ENCODE results near the gene MAPKAP1. TPM values are rescaled to one million over a fixed set of nuclear protein-coding genes. Genes with fewer than 3 reads are reported as not detected.

Gene MAPKAP1
- total and polyA plus RNA-seq, 9 of the 15 experiments (the other 6 are each of a cell fraction or from before 2014, with no cell fraction given): 2.6 to 82.1 (median 61.1) TPM

DNA sequence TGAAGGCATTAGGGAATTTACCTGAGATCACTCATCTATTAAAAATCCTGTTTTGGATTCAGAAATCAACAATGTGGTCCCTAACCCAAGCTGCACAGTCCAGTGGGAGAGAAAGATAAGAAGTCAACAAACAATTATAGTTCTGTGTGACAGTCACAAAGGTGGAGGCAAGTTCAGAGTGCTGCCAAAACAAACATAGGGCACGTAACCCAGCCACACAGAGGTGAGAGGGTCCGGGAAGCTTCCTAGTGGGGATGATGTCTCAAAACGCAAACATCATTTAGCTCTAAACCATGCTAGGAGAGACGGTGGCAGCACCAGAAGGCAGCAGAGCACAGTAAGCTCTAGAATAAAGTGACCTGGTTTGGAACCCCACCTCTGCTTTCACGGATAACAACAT is 158.9 kb downstream of the MAPKAP1 start:
- Histone ChIP-seq H3K27ac (ENCODE audit: extremely low read depth, low read depth, low read length) (no peak overlapping the region), H3K9me3 (replicated peaks; ENCODE audit: control insufficient read depth, insufficient read depth, low read depth, low read length) (no peaks in the 10 kb centered on the region), H3K4me1 (replicated peaks in 1 of 2; ENCODE audit: control insufficient read depth in 2 of 2, insufficient read depth in 2 of 2, low read length in 2 of 2) (peaks cover 0 to 5% of the 10 kb centered on the region in 2 experiments; a peak in 2 of 5 replicates), H3K9me1 (ENCODE audit: control insufficient read depth, insufficient read depth, low read length) (no peaks in the 10 kb centered on the region), H3K27me3 (ENCODE audit: control insufficient read depth in 2 of 2, insufficient read depth in 2 of 2, low read length in 2 of 2) (no peaks in the 10 kb centered on the region), H3K36me3 (ENCODE audit: control insufficient read depth, insufficient read depth, low read length) (no peaks in the 10 kb centered on the region), H3K79me2 (ENCODE audit: control insufficient read depth, insufficient read depth, low read length) (no peaks in the 10 kb centered on the region), H2AFZ (ENCODE audit: low read depth, low read length) (no peak overlapping the region), H3K4me3 (no peak overlapping the region), H3K4me2 (ENCODE audit: insufficient read depth, low read length) (no peak overlapping the region), H4K20me1 (replicated peaks; ENCODE audit: control insufficient read depth, insufficient read depth, low read length) (no peaks in the 10 kb centered on the region), H3K9ac (ENCODE audit: insufficient read depth in 1 of 2, low read depth in 2 of 2, low read length in 2 of 2) (no peak overlapping the region)
- FAIRE-seq (no peak), DNase-seq (ENCODE audit: extremely low read depth in 1 of 4, low spot score in 3 of 4) (no peak), ATAC-seq (no peak)
- TF ChIP-seq MCM5 (IDR thresholded peaks at IDR 0.05; ENCODE audit: low read depth) (no peak), ILF3 (IDR thresholded peaks at IDR 0.05; ENCODE audit: borderline replicate concordance) (no peak), NR4A1 (CRISPR knock-in tag; IDR thresholded peaks at IDR 0.05) (no peak), NR4A1 (tag; IDR thresholded peaks at IDR 0.05) (no peak), ERF (CRISPR knock-in tag; IDR thresholded peaks at IDR 0.05) (no peak), GABPB1 (CRISPR knock-in tag; IDR thresholded peaks at IDR 0.05) (no peak), ZNF347 (CRISPR knock-in tag; IDR thresholded peaks at IDR 0.05; ENCODE audit: low read depth) (no peak), NRF1 (conservative IDR thresholded peaks at IDR 0.05 in 1 of 2, IDR thresholded peaks at IDR 0.05 in 1 of 2) (no peak), ASH1L (IDR thresholded peaks at IDR 0.05; ENCODE audit: borderline replicate concordance, low read depth, partially characterized antibody) (no peak), ZNF146 (CRISPR knock-in tag; IDR thresholded peaks at IDR 0.05; ENCODE audit: unreplicated experiment) (no peak), TEAD1 (CRISPR knock-in tag; IDR thresholded peaks at IDR 0.05) (no peak), CC2D1A (IDR thresholded peaks at IDR 0.05) (no peak)
- TF ChIP-seq, protein P1, sequence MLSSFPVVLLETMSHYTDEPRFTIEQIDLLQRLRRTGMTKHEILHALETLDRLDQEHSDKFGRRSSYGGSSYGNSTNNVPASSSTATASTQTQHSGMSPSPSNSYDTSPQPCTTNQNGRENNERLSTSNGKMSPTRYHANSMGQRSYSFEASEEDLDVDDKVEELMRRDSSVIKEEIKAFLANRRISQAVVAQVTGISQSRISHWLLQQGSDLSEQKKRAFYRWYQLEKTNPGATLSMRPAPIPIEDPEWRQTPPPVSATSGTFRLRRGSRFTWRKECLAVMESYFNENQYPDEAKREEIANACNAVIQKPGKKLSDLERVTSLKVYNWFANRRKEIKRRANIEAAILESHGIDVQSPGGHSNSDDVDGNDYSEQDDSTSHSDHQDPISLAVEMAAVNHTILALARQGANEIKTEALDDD (IDR thresholded peaks at IDR 0.05): no peak
- TF ChIP-seq, protein P2, sequence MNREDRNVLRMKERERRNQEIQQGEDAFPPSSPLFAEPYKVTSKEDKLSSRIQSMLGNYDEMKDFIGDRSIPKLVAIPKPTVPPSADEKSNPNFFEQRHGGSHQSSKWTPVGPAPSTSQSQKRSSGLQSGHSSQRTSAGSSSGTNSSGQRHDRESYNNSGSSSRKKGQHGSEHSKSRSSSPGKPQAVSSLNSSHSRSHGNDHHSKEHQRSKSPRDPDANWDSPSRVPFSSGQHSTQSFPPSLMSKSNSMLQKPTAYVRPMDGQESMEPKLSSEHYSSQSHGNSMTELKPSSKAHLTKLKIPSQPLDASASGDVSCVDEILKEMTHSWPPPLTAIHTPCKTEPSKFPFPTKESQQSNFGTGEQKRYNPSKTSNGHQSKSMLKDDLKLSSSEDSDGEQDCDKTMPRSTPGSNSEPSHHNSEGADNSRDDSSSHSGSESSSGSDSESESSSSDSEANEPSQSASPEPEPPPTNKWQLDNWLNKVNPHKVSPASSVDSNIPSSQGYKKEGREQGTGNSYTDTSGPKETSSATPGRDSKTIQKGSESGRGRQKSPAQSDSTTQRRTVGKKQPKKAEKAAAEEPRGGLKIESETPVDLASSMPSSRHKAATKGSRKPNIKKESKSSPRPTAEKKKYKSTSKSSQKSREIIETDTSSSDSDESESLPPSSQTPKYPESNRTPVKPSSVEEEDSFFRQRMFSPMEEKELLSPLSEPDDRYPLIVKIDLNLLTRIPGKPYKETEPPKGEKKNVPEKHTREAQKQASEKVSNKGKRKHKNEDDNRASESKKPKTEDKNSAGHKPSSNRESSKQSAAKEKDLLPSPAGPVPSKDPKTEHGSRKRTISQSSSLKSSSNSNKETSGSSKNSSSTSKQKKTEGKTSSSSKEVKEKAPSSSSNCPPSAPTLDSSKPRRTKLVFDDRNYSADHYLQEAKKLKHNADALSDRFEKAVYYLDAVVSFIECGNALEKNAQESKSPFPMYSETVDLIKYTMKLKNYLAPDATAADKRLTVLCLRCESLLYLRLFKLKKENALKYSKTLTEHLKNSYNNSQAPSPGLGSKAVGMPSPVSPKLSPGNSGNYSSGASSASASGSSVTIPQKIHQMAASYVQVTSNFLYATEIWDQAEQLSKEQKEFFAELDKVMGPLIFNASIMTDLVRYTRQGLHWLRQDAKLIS (CRISPR knock-in tag; IDR thresholded peaks at IDR 0.05): no peak
- TF ChIP-seq, protein P3, sequence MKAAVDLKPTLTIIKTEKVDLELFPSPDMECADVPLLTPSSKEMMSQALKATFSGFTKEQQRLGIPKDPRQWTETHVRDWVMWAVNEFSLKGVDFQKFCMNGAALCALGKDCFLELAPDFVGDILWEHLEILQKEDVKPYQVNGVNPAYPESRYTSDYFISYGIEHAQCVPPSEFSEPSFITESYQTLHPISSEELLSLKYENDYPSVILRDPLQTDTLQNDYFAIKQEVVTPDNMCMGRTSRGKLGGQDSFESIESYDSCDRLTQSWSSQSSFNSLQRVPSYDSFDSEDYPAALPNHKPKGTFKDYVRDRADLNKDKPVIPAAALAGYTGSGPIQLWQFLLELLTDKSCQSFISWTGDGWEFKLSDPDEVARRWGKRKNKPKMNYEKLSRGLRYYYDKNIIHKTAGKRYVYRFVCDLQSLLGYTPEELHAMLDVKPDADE (conservative IDR thresholded peaks at IDR 0.05; ENCODE audit: control insufficient read depth, low read depth, low read length): no peak
- TF ChIP-seq, protein P4, sequence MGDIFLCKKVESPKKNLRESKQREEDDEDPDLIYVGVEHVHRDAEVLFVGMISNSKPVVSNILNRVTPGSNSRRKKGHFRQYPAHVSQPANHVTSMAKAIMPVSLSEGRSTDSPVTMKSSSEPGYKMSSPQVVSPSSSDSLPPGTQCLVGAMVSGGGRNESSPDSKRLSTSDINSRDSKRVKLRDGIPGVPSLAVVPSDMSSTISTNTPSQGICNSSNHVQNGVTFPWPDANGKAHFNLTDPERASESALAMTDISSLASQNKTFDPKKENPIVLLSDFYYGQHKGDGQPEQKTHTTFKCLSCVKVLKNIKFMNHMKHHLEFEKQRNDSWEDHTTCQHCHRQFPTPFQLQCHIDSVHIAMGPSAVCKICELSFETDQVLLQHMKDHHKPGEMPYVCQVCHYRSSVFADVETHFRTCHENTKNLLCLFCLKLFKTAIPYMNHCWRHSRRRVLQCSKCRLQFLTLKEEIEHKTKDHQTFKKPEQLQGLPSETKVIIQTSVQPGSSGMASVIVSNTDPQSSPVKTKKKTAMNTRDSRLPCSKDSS (IDR thresholded peaks at IDR 0.05; ENCODE audit: low read depth, partially characterized antibody): no peak
- POLR2A ChIA-PET: interaction anchor here (0.6 to 1.3 kb wide), 3 partner anchors 10 to 692 kb away, joined by 3 to 4 read pairs (median 3); no protein-coding TSS in a partner anchor
- intact Hi-C loops (cut with micrococcal nuclease): no loop called here
- CTCF ChIA-PET (ENCODE audit: low intra/inter-chr PET ratio): no interaction called here
- 56% methylated on average over 5 of the region's 5 CpGs for WGBS (ENCODE audit: insufficient coverage, low coverage, missing lambda C conversion rate)
- no TSS peak for BruUV-seq (replicated peaks)
- in situ Hi-C loops (cut with MboI): no loop called here

Data from K562 (cell line).